HepG2 (cell line): Measurements from ENCODE around the gene CNGA2. TPM values are rescaled to one million over a fixed set of nuclear protein-coding genes. Genes with fewer than 3 reads are reported as not detected.

Experiments
- ATAC-seq: fragments of 200-7000 bp; cut with Tn5 transposase; 3 replicates; pipeline ENCODE4 v1.9.1; 2020; ENCODE audit warnings: mild to moderate bottlenecking, moderate library complexity
- BruUV-seq: library from RNA; stranded (reverse); fragments of 400-500 nt; replicated peaks from 2 replicates; lab custom pipeline; 2021; lab: Mats Ljungman, UMichigan
- CTCF ChIA-PET: fragments of 300-600 bp; formaldehyde crosslinking; extraction: SDS; loops from one replicate; lab custom pipeline; 2021; ENCODE audit warnings: low total read pairs, inconsistent platforms, low intra/inter-chr PET ratio; lab: Yijun Ruan, JAX
- POLR2A ChIA-PET: fragments of 350-600 bp; sonication (Branson Sonifier 250); formaldehyde crosslinking; loops from one replicate; lab custom pipeline; 2020; ENCODE audit warnings: antibody characterized with exemption, inconsistent platforms; lab: Yijun Ruan, JAX
- DNase-seq: peaks from one replicate; pipeline ENCODE4 v3.0.0-alpha.2; 2015; ENCODE audit warnings: low spot score
- FAIRE-seq: peaks from 3 replicates; lab custom pipeline; 2011; peaks lifted over from hg19 to GRCh38; lab: Jason Lieb, UNC
- H2AFZ ChIP-seq: one replicate; pipeline ENCODE4 v1.6.1; 2011; ENCODE audit warnings: low read length, inconsistent platforms
- H3K27ac ChIP-seq: fragments of 300-600 bp; 3 replicates; pipeline ENCODE4 v1.8.0; 2011; ENCODE audit warnings: mixed run types, mild to moderate bottlenecking, mixed read lengths, low read length, inconsistent platforms; ENCODE audit not compliant: insufficient read depth; ENCODE audit errors: extremely low read length
- H3K27me3 ChIP-seq, 2 experiments: fragments of 200-600 bp in 1 of 2; 2 replicates in 1 of 2; 3 replicates in 1 of 2; pipeline versions ENCODE4 v1.6.0 to v1.8.0; 2011; ENCODE audit warnings: low read length in 2 of 2, mild to moderate bottlenecking in 2 of 2, moderate library complexity in 2 of 2, inconsistent platforms in 1 of 2; ENCODE audit not compliant: insufficient read depth in 2 of 2, control insufficient read depth in 1 of 2
- H3K36me3 ChIP-seq, 2 experiments: fragments of 200-600 bp in 1 of 2; replicated peaks in 1 of 2; 2 replicates in 1 of 2; 3 replicates in 1 of 2; pipeline versions ENCODE4 v1.5.1 to v1.8.0; 2011; ENCODE audit warnings: low read length in 2 of 2, inconsistent platforms in 1 of 2; ENCODE audit not compliant: insufficient read depth in 2 of 2, control insufficient read depth in 1 of 2
- H3K4me1 ChIP-seq: 2 replicates; pipeline ENCODE4 v1.5.1; 2012; ENCODE audit warnings: low read length, inconsistent platforms; ENCODE audit not compliant: insufficient read depth
- H3K4me2 ChIP-seq: 2 replicates; pipeline ENCODE4 v1.6.0; 2011; ENCODE audit warnings: low read depth, low read length, inconsistent platforms
- H3K4me3 ChIP-seq, 3 experiments: fragments of 200-600 bp in 1 of 3; sonication (generic), shearing (Covaris generic) in 1 of 3; replicated peaks in 1 of 3; 2 replicates each; pipeline ENCODE4 v1.5.1; 2011 to 2016; ENCODE audit warnings: low read length in 3 of 3, inconsistent platforms in 2 of 3, low read depth in 2 of 3, mild to moderate bottlenecking in 2 of 3, control low read depth in 1 of 3, mixed read lengths in 1 of 3; ENCODE audit not compliant: insufficient read depth in 1 of 3
- H3K79me2 ChIP-seq: one replicate; pipeline ENCODE4 v1.6.1; 2011; ENCODE audit warnings: low read length, inconsistent platforms; ENCODE audit not compliant: insufficient read depth
- H3K9ac ChIP-seq: 2 replicates; pipeline ENCODE4 v1.6.0; 2011; ENCODE audit warnings: mild to moderate bottlenecking, low read depth, low read length, inconsistent platforms; ENCODE audit not compliant: insufficient read depth
- H3K9me3 ChIP-seq: 2 replicates; pipeline ENCODE4 v1.5.1; 2012; ENCODE audit warnings: mild to moderate bottlenecking, low read length
- H4K20me1 ChIP-seq: 2 replicates; pipeline ENCODE4 v1.6.0; 2011; ENCODE audit warnings: inconsistent platforms, mild to moderate bottlenecking, low read length, moderate library complexity; ENCODE audit not compliant: insufficient read depth
- CREM ChIP-seq, 2 experiments: sonication (generic) in 1 of 2; formaldehyde crosslinking in 1 of 2; IDR thresholded peaks; 2 replicates each; pipeline versions ENCODE4 v1.4.0 to v1.6.1; 2016 to 2020; ENCODE audit warnings: antibody characterized with exemption in 1 of 2, mild to moderate bottlenecking in 1 of 2, missing genetic modification reagents in 1 of 2
- DMAP1 ChIP-seq: IDR thresholded peaks from 2 replicates; pipeline ENCODE4 v1.6.1; 2016
- MAF1 ChIP-seq: sonication (generic); formaldehyde crosslinking; IDR thresholded peaks from 2 replicates; pipeline ENCODE4 v1.5.0; 2020; ENCODE audit warnings: missing genetic modification reagents, borderline replicate concordance
- MED13 ChIP-seq: sonication (generic); formaldehyde crosslinking; IDR thresholded peaks from 2 replicates; pipeline ENCODE4 v1.5.0; 2020; ENCODE audit warnings: missing genetic modification reagents
- MEIS1 ChIP-seq: sonication (generic); formaldehyde crosslinking; IDR thresholded peaks from 2 replicates; pipeline ENCODE4 v1.9.0; 2021; ENCODE audit warnings: mild to moderate bottlenecking, missing genetic modification reagents, moderate library complexity, borderline replicate concordance
- MNT ChIP-seq: fragments of 450-650 bp; IDR thresholded peaks from 2 replicates; pipeline ENCODE4 v1.6.1; 2016
- NFYC ChIP-seq: IDR thresholded peaks from 2 replicates; pipeline ENCODE4 v1.6.1; 2016; ENCODE audit warnings: missing genetic modification reagents, missing compliant biosample characterization
- ZBTB46 ChIP-seq: sonication (generic); formaldehyde crosslinking; IDR thresholded peaks from 2 replicates; pipeline ENCODE4 v1.4.0; 2020; ENCODE audit warnings: mild to moderate bottlenecking, missing genetic modification reagents, borderline replicate concordance
- ZNF264 ChIP-seq: sonication (generic); formaldehyde crosslinking; IDR thresholded peaks from 2 replicates; pipeline ENCODE4 v1.4.0; 2020; ENCODE audit warnings: missing genetic modification reagents
- ZNF644 ChIP-seq: IDR thresholded peaks from 2 replicates; pipeline ENCODE4 v1.6.1; 2016; ENCODE audit warnings: low read depth
- ZNF839 ChIP-seq: sonication (generic); formaldehyde crosslinking; IDR thresholded peaks from 2 replicates; pipeline ENCODE4 v1.4.0; 2020; ENCODE audit warnings: missing genetic modification reagents, mild to moderate bottlenecking, borderline replicate concordance
- WGBS: methylation state at CpG from one replicate; pipeline ENCODE4 v1.1.6; 2017; ENCODE audit warnings: low lambda C conversion rate; 5-methylcytosine and 5-hydroxymethylcytosine counted together
- in situ Hi-C: cut with HindIII; loops from 2 replicates; pipeline ENCODE4 v1.10.0; 2017; ENCODE audit warnings: low pct_unique_long_range_greater_than_20kb; ENCODE audit not compliant: extremely low pct_ligation_motif_present
- intact Hi-C: fragments of 100-400 bp; cut with micrococcal nuclease; formaldehyde crosslinking; loops from one replicate; pipeline ENCODE4 v1.10.0; 2022; ENCODE audit not compliant: unreplicated experiment
- polyA plus RNA-seq, 8 experiments: library from polyadenylated mRNA; depleted of rRNA in 3 of 8; stranded (reverse) in 7 of 8; unstranded in 1 of 8; fragments of >200 nt; fragmentation: Illumina TruSeq in 4 of 8; extraction: Trizol in 4 of 8; gene quantifications; 2 replicates each; pipeline versions ENCODE4 v1.2.1 to v1.2.3, GENCODE V29; 2011 to 2016; ENCODE audit warnings: low read depth in 4 of 8, missing spikeins in 1 of 8, mixed read lengths in 1 of 8; ENCODE audit not compliant: insufficient read depth in 1 of 8
- total RNA-seq, 5 experiments: library from RNA; depleted of rRNA; stranded (reverse); fragments of >200 nt; fragmentation: Illumina TruSeq; extraction: Trizol; gene quantifications; 2 replicates each; pipeline ENCODE4 v1.2.3, GENCODE V29; 2016; ENCODE audit warnings: low read depth in 1 of 5
- TF ChIP-seq, protein P1 (sequence below): sonication (generic); formaldehyde crosslinking; IDR thresholded peaks from 2 replicates; pipeline ENCODE4 v1.9.0; 2021; ENCODE audit warnings: missing genetic modification reagents, mild to moderate bottlenecking, borderline replicate concordance
- TF ChIP-seq, protein P2 (sequence below): IDR thresholded peaks from 2 replicates; pipeline ENCODE4 v1.6.1; 2016; ENCODE audit warnings: low read depth

CNGA2 gene
- total and polyA plus RNA-seq, 2 of the 13 experiments (the other 11 are each of a cell fraction or from before 2014, with no cell fraction given), result not detected

DNA sequence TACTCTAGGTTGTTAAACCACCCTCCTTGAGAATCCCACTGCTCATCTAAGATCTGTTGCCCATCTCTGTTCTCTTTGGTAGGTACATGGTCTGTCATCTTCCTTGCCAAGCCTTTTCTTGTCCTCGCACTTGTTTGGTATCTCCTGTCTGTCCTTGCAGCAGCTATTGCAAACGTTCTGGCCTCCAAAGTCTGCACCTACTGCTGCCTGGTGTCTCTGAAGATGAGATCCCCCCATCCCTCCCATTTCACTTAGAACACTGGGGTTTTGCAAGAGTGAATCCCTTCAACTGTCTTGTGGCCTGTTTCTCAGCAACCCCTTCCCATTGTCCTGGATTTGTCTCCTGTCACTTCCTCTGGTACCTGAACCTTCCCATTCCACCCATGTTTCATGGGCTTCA is 673 bp downstream of the CNGA2 start:
- Histone ChIP-seq H3K36me3 (no peaks in the 10 kb centered on the region), H3K27ac (no peak overlapping the region), H3K27me3 (no peaks in the 10 kb centered on the region), H3K9me3 (no peaks in the 10 kb centered on the region), H3K9ac (no peak overlapping the region), H3K4me2 (no peak overlapping the region), H3K4me1 (no peaks in the 10 kb centered on the region), H4K20me1 (no peaks in the 10 kb centered on the region), H2AFZ (no peak overlapping the region), H3K79me2 (no peaks in the 10 kb centered on the region), H3K4me3 (no peak overlapping the region)
- BruUV-seq, result no TSS peak
- intact Hi-C loops, result no loop called here
- ATAC-seq (no peak), DNase-seq (no peak), FAIRE-seq (no peak)
- POLR2A ChIA-PET, result no interaction called here
- CTCF ChIA-PET, result no interaction called here
- TF ChIP-seq ZNF644 (no peak), MEIS1 (CRISPR knock-in tag) (no peak), ZBTB46 (CRISPR knock-in tag) (no peak), MAF1 (no peak), NFYC (CRISPR knock-in tag) (no peak)
- TF ChIP-seq, protein P1, sequence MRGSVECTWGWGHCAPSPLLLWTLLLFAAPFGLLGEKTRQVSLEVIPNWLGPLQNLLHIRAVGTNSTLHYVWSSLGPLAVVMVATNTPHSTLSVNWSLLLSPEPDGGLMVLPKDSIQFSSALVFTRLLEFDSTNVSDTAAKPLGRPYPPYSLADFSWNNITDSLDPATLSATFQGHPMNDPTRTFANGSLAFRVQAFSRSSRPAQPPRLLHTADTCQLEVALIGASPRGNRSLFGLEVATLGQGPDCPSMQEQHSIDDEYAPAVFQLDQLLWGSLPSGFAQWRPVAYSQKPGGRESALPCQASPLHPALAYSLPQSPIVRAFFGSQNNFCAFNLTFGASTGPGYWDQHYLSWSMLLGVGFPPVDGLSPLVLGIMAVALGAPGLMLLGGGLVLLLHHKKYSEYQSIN, result no peak
- in situ Hi-C loops, result loop anchor here (25.0 kb wide), 1 partner anchor 1077 kb away; no protein-coding TSS in a partner anchor
- WGBS, result 0% methylated on average over 2 of the region's 2 CpGs

- H3K27ac ChIP-seq, result no peak overlapping the region
- no peaks in the 10 kb centered on the region for H3K27me3 ChIP-seq
- ChIA-PET CTCF (no interaction called here), POLR2A (no interaction called here)
- DNase-seq (no peak), ATAC-seq (no peak), FAIRE-seq (no peak)
- no CpG with 5 or more reads among the region's 6 CpGs for WGBS
- H3K79me2 ChIP-seq, result no peaks in the 10 kb centered on the region
- intact Hi-C loops, result no loop called here
- no peak overlapping the region for H3K4me2 ChIP-seq
- no peak overlapping the region for H2AFZ ChIP-seq
- BruUV-seq, result no TSS peak
- no peaks in the 10 kb centered on the region for H4K20me1 ChIP-seq
- in situ Hi-C loops, result loop anchor here (25.0 kb wide), 1 partner anchor 1076 kb away; no protein-coding TSS in a partner anchor
- no peaks in the 10 kb centered on the region for H3K9me3 ChIP-seq
- H3K4me1 ChIP-seq, result no peaks in the 10 kb centered on the region
- H3K36me3 ChIP-seq, result no peaks in the 10 kb centered on the region
- H3K4me3 ChIP-seq, result no peak overlapping the region
- no peak overlapping the region for H3K9ac ChIP-seq
- TF ChIP-seq ZNF264 (no peak), CREM (IDR thresholded peaks at IDR 0.05) (no peak), CREM (CRISPR knock-in tag; IDR thresholded peaks at IDR 0.05) (no peak), MED13 (CRISPR knock-in tag) (no peak), DMAP1 (no peak), MNT (no peak), ZNF839 (CRISPR knock-in tag) (no peak)
- TF ChIP-seq, protein P2, sequence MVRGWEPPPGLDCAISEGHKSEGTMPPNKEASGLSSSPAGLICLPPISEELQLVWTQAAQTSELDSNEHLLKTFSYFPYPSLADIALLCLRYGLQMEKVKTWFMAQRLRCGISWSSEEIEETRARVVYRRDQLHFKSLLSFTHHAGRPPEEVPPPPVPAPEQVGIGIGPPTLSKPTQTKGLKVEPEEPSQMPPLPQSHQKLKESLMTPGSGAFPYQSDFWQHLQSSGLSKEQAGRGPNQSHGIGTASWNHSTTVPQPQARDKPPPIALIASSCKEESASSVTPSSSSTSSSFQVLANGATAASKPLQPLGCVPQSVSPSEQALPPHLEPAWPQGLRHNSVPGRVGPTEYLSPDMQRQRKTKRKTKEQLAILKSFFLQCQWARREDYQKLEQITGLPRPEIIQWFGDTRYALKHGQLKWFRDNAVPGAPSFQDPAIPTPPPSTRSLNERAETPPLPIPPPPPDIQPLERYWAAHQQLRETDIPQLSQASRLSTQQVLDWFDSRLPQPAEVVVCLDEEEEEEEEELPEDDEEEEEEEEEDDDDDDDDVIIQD (CRISPR knock-in tag), result no peak
Observed at GRCh38 chrX:151736685-151737084, 2.1 kb downstream of the CNGA2 start.
